NCI-H2196 (cell line): ENCODE measurements around the gene GARIN5A.

ENCODE experiments used
- DNase-seq: peaks from one replicate; lab custom pipeline; 2025; ENCODE audit not compliant: unreplicated experiment; lab: John Stamatoyannopoulos, UW

GARIN5A gene

DNA sequence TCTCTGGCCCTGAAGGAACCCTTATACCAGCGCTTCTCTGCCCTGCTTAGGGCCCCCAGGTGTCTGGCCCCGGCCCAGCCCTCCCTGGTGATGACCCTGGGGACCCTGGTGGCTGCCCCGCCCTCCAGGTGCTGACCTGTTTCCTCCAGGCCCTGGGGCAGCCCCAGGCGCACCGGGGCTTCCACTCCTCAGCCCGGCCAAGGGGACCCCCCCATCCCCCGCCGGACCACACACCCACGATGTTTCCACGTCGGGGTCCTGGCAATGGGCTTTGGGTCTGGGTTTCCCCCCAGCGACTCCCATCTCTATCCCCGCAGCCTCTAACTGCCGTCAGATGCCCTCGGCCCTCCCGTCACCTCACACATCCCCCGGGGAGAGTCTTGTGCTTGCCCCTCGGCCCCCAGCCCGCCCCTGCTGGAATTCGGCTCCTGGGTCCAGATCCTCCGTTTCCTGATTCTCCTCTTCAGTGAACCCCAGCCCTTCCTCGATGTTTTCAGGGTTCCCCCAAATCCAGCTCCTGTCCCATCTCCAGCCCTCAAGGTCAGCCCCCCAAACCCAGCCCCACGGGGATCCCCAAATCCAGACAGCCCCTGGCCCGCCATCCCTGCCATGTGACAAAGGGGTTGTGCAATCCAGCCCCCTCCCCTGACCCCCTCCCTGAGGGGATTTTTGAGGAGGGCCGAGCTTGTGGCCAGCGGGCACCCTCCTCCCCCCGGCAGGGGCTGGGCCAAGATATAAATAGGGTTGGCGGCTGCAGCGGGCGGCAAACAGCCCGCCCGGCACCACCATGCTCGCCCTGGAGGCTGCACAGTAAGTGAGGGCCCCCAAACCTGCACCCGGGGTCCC is 58.2 kb downstream of the GARIN5A start, which contains the start of gene SPIB:
Gene SPIB (plus strand): TSS at position 763 of the 846 bp plus-strand sequence. CDS start 25 bp downstream, at position 788.
- no peak for DNase-seq

- peak; percentile 23 for DNase-seq
These were observed 59.3 kb downstream of the GARIN5A start for GRCh38 chr19:50417111-50418081.
